ENCODE measurements around the gene ARSK. TPM values are rescaled to one million over a fixed set of nuclear protein-coding genes. Genes with fewer than 3 reads are reported as not detected.

ARSK gene
- total and polyA plus RNA-seq, 2 of the 4 experiments (the other 2 are of a cell fraction) = 15.1 to 22.0 TPM

DNA sequence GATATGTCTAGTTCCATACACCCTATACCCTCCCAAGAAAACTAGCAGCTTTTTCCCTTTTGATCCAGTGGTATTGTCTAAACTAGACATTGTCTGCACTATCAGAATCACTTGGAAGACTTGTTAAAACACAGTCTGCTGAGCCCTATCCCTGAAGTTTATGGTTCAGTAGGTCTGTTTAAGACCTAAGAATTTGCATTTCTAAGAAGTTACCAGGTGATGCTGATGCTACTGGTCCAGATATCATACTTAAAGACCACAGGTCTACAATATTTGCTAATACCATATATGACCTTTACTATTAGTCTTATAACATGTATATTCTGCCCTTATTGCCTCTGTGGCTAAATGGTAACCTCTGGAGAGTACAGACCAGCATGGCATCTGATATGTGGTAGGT lies 23.4 kb upstream of the ARSK start:
- Histone ChIP-seq H3K18ac (ENCODE audit: low read depth, low read length) (no peak overlapping the region), H3K9ac (ENCODE audit: low read depth, low read length) (no peak overlapping the region), H3K79me1 (ENCODE audit: low read depth in 1 of 2, low read length in 2 of 2) (peaks cover 27 to 46% of the 10 kb centered on the region in 2 experiments), H2BK5ac (ENCODE audit: low read depth, low read length, poor library complexity, severe bottlenecking) (no peak overlapping the region), H3K27ac (ENCODE audit: insufficient read depth, low read length) (no peak overlapping the region), H4K5ac (ENCODE audit: low read depth, low read length) (no peak overlapping the region), H3K27me3 (ENCODE audit: control insufficient read depth, insufficient read depth, low read length) (no peaks in the 10 kb centered on the region), H2BK120ac (ENCODE audit: low read depth, low read length) (no peak overlapping the region), H2AK9ac (replicated peaks; ENCODE audit: low read depth, low read length, poor library complexity) (no peak overlapping the region), H3K9me3 (ENCODE audit: control insufficient read depth, insufficient read depth, low read length) (no peaks in the 10 kb centered on the region), H3K23ac (ENCODE audit: low read depth, low read length) (no peak overlapping the region), H3K14ac (replicated peaks; ENCODE audit: low read depth, low read length) (no peak overlapping the region), H3K9me1 (ENCODE audit: insufficient read depth, low read length) (peaks cover 5% of the 10 kb centered on the region; the same call in 1 of the 2 replicates), H3K36me3 (ENCODE audit: control insufficient read depth, insufficient read depth, low read length) (peaks cover 14% of the 10 kb centered on the region), H3K4me3 (ENCODE audit: insufficient read depth, low read depth, low read length) (no peak overlapping the region), H2AK5ac (ENCODE audit: low read depth, low read length) (no peak overlapping the region), H3K4ac (ENCODE audit: low read depth, low read length) (no peak overlapping the region), H2BK15ac (ENCODE audit: low read depth, low read length) (no peak overlapping the region), H4K91ac (ENCODE audit: insufficient read depth, low read depth, low read length) (no peak overlapping the region), H3K4me2 (ENCODE audit: low read depth, low read length) (no peak overlapping the region), H4K20me1 (ENCODE audit: insufficient read depth, low read length) (no peaks in the 10 kb centered on the region), H2BK20ac (ENCODE audit: low read depth, low read length) (no peak overlapping the region), H3K4me1 (ENCODE audit: control insufficient read depth, insufficient read depth, low read length) (peaks cover 1% of the 10 kb centered on the region; the same call in 1 of the 2 replicates), H2AFZ (replicated peaks; ENCODE audit: low read length, poor library complexity) (no peak overlapping the region), H4K8ac (ENCODE audit: low read depth in 2 of 2, low read length in 2 of 2) (no peak overlapping the region), H3K56ac (ENCODE audit: extremely low read depth, insufficient read depth, low read length) (no peak overlapping the region)
- intact Hi-C loops (cut with micrococcal nuclease) (loop anchor here (5.0 kb wide), 1 partner anchor 39 kb away; no protein-coding TSS in a partner anchor), in situ Hi-C loops (cut with MboI; ENCODE audit: low sequenced_read_pairs) (no loop called here), dilution Hi-C loops (cut with HindIII; ENCODE audit: low sequenced_read_pairs, unreplicated experiment) (no loop called here)
- ATAC-seq (ENCODE audit: low read depth) (no peak), DNase-seq (no peak)
- TF ChIP-seq RAD21 (IDR thresholded peaks at IDR 0.05; ENCODE audit: low read length) (no peak), MAZ (IDR thresholded peaks at IDR 0.05; ENCODE audit: borderline replicate concordance, low read depth, low read length) (no peak), MAFK (IDR thresholded peaks at IDR 0.05; ENCODE audit: low read depth, low read length) (no peak), RFX5 (IDR thresholded peaks at IDR 0.05; ENCODE audit: low read depth, low read length) (no peak), MXI1 (IDR thresholded peaks at IDR 0.05; ENCODE audit: borderline replicate concordance, low read depth, low read length) (no peak), NFE2L2 (IDR thresholded peaks at IDR 0.05; ENCODE audit: low read depth, low read length) (no peak), CEBPB (IDR thresholded peaks at IDR 0.05; ENCODE audit: low read depth, low read length) (no peak), BHLHE40 (IDR thresholded peaks at IDR 0.05; ENCODE audit: low read depth, low read length) (no peak), FOS (IDR thresholded peaks at IDR 0.05; ENCODE audit: low read depth, low read length) (no peak), SMC3 (IDR thresholded peaks at IDR 0.05; ENCODE audit: low read depth, low read length) (no peak), RCOR1 (IDR thresholded peaks at IDR 0.05; ENCODE audit: insufficient replicate concordance, low read length) (no peak), POLR2A (IDR thresholded peaks at IDR 0.05; ENCODE audit: low read depth, low read length) (no peak), CHD1 (IDR thresholded peaks at IDR 0.05; ENCODE audit: low read depth, low read length) (no peak)
- TF ChIP-seq, protein P1, sequence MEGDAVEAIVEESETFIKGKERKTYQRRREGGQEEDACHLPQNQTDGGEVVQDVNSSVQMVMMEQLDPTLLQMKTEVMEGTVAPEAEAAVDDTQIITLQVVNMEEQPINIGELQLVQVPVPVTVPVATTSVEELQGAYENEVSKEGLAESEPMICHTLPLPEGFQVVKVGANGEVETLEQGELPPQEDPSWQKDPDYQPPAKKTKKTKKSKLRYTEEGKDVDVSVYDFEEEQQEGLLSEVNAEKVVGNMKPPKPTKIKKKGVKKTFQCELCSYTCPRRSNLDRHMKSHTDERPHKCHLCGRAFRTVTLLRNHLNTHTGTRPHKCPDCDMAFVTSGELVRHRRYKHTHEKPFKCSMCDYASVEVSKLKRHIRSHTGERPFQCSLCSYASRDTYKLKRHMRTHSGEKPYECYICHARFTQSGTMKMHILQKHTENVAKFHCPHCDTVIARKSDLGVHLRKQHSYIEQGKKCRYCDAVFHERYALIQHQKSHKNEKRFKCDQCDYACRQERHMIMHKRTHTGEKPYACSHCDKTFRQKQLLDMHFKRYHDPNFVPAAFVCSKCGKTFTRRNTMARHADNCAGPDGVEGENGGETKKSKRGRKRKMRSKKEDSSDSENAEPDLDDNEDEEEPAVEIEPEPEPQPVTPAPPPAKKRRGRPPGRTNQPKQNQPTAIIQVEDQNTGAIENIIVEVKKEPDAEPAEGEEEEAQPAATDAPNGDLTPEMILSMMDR (conservative IDR thresholded peaks at IDR 0.05; ENCODE audit: low read depth, low read length) = no peak
- TF ChIP-seq, protein P2, sequence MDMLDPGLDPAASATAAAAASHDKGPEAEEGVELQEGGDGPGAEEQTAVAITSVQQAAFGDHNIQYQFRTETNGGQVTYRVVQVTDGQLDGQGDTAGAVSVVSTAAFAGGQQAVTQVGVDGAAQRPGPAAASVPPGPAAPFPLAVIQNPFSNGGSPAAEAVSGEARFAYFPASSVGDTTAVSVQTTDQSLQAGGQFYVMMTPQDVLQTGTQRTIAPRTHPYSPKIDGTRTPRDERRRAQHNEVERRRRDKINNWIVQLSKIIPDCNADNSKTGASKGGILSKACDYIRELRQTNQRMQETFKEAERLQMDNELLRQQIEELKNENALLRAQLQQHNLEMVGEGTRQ (IDR thresholded peaks at IDR 0.05; ENCODE audit: low read depth, low read length) = no peak
- TF ChIP-seq, protein P3, sequence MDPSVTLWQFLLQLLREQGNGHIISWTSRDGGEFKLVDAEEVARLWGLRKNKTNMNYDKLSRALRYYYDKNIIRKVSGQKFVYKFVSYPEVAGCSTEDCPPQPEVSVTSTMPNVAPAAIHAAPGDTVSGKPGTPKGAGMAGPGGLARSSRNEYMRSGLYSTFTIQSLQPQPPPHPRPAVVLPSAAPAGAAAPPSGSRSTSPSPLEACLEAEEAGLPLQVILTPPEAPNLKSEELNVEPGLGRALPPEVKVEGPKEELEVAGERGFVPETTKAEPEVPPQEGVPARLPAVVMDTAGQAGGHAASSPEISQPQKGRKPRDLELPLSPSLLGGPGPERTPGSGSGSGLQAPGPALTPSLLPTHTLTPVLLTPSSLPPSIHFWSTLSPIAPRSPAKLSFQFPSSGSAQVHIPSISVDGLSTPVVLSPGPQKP (IDR thresholded peaks at IDR 0.05; ENCODE audit: borderline replicate concordance, low read depth, low read length) = no peak
- CTCF ChIA-PET = no interaction called here
- POLR2A ChIA-PET (ENCODE audit: unreplicated experiment) = no interaction called here
- no TSS peak for BruUV-seq (replicated peaks)
